HG03039 (cell line): ENCODE measurements around the gene CALY.
"Not testable (repeated sequence)": the region's sequence is repeated elsewhere in the genome, so short reads cannot be mapped to it uniquely, and the experiment has no call there.

Experiments
- ATAC-seq: cut with Tn5 transposase; IDR thresholded peaks from one replicate; pipeline ENCODE4 v1.9.1; 2021; ENCODE audit warnings: mild to moderate bottlenecking, moderate library complexity; ENCODE audit not compliant: unreplicated experiment

CALY gene

GRCh38 chr10:133332936-133333699 lies 3.6 kb downstream of the CALY start:
- ATAC-seq = no peak

- no peak for ATAC-seq
Measured at GRCh38 chr10:133329491-133330202, 7.0 kb downstream of the CALY start.

GRCh38 chr10:133328358-133329343 lies 8.0 kb downstream of the CALY start:
- no peak for ATAC-seq

- ATAC-seq = no peak
Measured at GRCh38 chr10:133327651-133328357, 8.9 kb downstream of the CALY start.

GRCh38 chr10:133326745-133327650 lies 9.7 kb downstream of the CALY start:
- no peak for ATAC-seq

GRCh38 chr10:133326223-133326551 lies 10.5 kb downstream of the CALY start:
- no peak for ATAC-seq

GRCh38 chr10:133325440-133326222 lies 11.1 kb downstream of the CALY start:
- no peak for ATAC-seq

- ATAC-seq = no peak
Measured at GRCh38 chr10:133324857-133325260, 11.8 kb downstream of the CALY start.

GRCh38 chr10:133324198-133324792 lies 12.4 kb downstream of the CALY start:
- no peak for ATAC-seq

GRCh38 chr10:133322064-133322709 lies 14.5 kb downstream of the CALY start:
- not testable (repeated sequence) for ATAC-seq

GRCh38 chr10:133320852-133321422 lies 15.8 kb downstream of the CALY start:
- not testable (repeated sequence) for ATAC-seq

GRCh38 chr10:133318494-133319127 lies 18.1 kb downstream of the CALY start:
- no peak for ATAC-seq

- ATAC-seq = no peak
Measured at GRCh38 chr10:133316732-133317131, 20.0 kb downstream of the CALY start.

GRCh38 chr10:133316266-133316665 lies 20.4 kb downstream of the CALY start:
- no peak for ATAC-seq

- no peak for ATAC-seq
Measured at GRCh38 chr10:133315847-133316246, 20.8 kb downstream of the CALY start.

- ATAC-seq = no peak
Measured at GRCh38 chr10:133314911-133315310, 21.8 kb downstream of the CALY start.

- ATAC-seq = no peak
Measured at GRCh38 chr10:133313192-133313591, 23.5 kb downstream of the CALY start.
